Epidermal melanocyte (primary cell): ENCODE data around the gene SOX6.

Source experiments
- DNase-seq: peaks from one replicate; pipeline ENCODE4 v3.0.0; 2011; ENCODE audit warnings: low spot score; ENCODE audit not compliant: insufficient read length

Gene SOX6

GRCh38 chr11:16194566-16194965 lies 161.8 kb downstream of the SOX6 start:
- DNase-seq: no peak

- no peak for DNase-seq
Observed at GRCh38 chr11:16193897-16194381, 162.4 kb downstream of the SOX6 start.

- DNase-seq: no peak
Observed at GRCh38 chr11:16191868-16192240, 164.5 kb downstream of the SOX6 start.

- DNase-seq: no peak
Observed at GRCh38 chr11:16191212-16191867, 165.0 kb downstream of the SOX6 start.

GRCh38 chr11:16186680-16187079 lies 169.7 kb downstream of the SOX6 start:
- DNase-seq: no peak

- no peak for DNase-seq
Observed at GRCh38 chr11:16185042-16185441, 171.3 kb downstream of the SOX6 start.

- DNase-seq: no peak
Observed at GRCh38 chr11:16184588-16184987, 171.8 kb downstream of the SOX6 start.

GRCh38 chr11:16182553-16182952 lies 173.8 kb downstream of the SOX6 start:
- DNase-seq: no peak

GRCh38 chr11:16180868-16181267 lies 175.5 kb downstream of the SOX6 start:
- DNase-seq: no peak

- DNase-seq: no peak
Observed at GRCh38 chr11:16179676-16180075, 176.7 kb downstream of the SOX6 start.

GRCh38 chr11:16178273-16178672 lies 178.1 kb downstream of the SOX6 start:
- no peak for DNase-seq

GRCh38 chr11:16177688-16178087 lies 178.7 kb downstream of the SOX6 start:
- DNase-seq: no peak

- no peak for DNase-seq
Observed at GRCh38 chr11:16173798-16174197, 182.5 kb downstream of the SOX6 start.

- no peak for DNase-seq
Observed at GRCh38 chr11:16171882-16172281, 184.5 kb downstream of the SOX6 start.

- DNase-seq: no peak
Observed at GRCh38 chr11:16169956-16170847, 186.1 kb downstream of the SOX6 start.

GRCh38 chr11:16169541-16169940 lies 186.8 kb downstream of the SOX6 start:
- DNase-seq: no peak

GRCh38 chr11:16167706-16168487 lies 188.4 kb downstream of the SOX6 start:
- DNase-seq: no peak

- DNase-seq: no peak
Observed at GRCh38 chr11:16166571-16166970, 189.8 kb downstream of the SOX6 start.

- no peak for DNase-seq
Observed at GRCh38 chr11:16160146-16160545, 196.2 kb downstream of the SOX6 start.

- no peak for DNase-seq
Observed at GRCh38 chr11:16158426-16158994, 197.8 kb downstream of the SOX6 start.

- DNase-seq: no peak
Observed at GRCh38 chr11:16157327-16157726, 199.0 kb downstream of the SOX6 start.

- DNase-seq: no peak
Observed at GRCh38 chr11:16155448-16155847, 200.9 kb downstream of the SOX6 start.
